H4 (cell line): ENCODE measurements around the gene DNAJB14. TPM values are rescaled to one million over a fixed set of nuclear protein-coding genes. Genes with fewer than 3 reads are reported as not detected.
"Not testable (repeated sequence)": the region's sequence is repeated elsewhere in the genome, so short reads cannot be mapped to it uniquely, and the experiment has no call there.

ENCODE experiments used
- DNase-seq: peaks from one replicate; pipeline ENCODE4 v3.0.0-alpha.2; 2015; ENCODE audit warnings: low spot score
- total RNA-seq: library from RNA; depleted of rRNA; stranded (reverse); fragments of >200 nt; shearing (Covaris generic); gene quantifications from 2 replicates; pipeline ENCODE4 v1.2.3, GENCODE V29; 2014; rRNA removed

The DNAJB14 gene
- total RNA-seq: 32.6 and 62.2 TPM in 2 replicates

DNA sequence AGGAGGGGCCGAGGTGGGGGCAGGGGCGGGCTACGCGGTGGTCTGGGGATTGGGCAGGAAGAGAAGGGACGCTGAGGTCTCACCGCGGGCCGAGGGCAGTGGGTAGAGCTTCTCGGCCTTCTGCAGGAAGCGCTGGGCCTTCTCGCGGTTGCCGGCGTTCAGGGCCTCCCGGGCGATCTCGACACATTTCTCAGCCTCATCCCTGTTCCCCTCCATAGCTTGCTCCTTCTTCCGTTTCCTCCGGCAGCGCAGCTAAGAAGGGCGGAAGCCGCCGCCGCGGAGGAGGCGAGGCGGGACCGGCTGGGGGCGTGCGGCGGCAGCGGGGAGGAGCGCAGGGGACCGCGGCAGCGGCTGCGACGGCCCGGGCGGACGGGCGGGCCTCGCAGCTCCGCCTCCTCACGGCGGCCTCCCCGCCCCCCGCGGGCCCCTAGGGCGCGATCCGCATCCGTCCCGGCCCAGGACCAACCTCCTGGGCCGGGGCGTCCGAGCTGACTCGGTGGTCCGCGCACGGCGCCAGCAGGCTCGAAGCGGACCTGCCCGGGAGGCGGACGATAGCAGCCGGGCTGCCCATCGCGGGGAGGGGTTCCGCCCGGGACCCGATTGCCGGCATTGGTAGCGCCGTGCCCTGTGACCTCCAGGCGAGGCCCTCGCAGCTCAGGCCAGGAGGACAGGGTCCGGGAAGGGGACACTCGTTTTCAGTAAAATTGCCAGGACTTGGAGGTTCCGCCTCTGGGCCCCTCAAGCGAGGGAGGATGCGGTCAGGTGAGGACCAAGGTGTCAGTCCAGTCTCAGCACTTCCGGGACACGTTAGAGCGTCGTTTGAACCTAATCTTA is at the start of gene DNAJB14:
Gene DNAJB14 (minus strand): TSS at position 263 of the 834 bp plus-strand sequence. CDS start 47 bp downstream, at position 216.
- peak; percentile 58 for DNase-seq

GRCh38 chr4:99991741-99992140 is 45.3 kb upstream of the DNAJB14 start:
- no peak for DNase-seq

- no peak for DNase-seq
Observed at GRCh38 chr4:99987681-99988080, 41.3 kb upstream of the DNAJB14 start.

DNA sequence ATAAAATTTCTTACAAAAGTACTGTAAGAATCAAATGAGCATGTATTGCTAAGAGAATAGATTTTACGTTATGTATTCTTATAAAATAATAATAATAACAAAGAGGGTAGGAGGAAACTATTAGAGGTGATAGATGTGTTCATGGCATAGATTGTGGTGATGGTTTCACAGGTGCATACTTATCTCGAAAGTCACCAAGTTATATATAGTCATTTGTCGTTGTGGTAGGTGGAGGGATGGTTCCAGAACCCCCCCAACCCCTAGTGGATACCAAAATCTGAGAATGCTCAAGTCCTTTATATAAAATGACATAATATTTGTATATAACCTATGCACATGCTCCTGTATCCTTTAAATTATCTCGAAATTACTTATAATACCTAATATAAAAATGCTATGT is 40.4 kb upstream of the DNAJB14 start:
- DNase-seq: no peak

GRCh38 chr4:99983289-99983943 is 37.0 kb upstream of the DNAJB14 start:
- DNase-seq: no peak

DNA sequence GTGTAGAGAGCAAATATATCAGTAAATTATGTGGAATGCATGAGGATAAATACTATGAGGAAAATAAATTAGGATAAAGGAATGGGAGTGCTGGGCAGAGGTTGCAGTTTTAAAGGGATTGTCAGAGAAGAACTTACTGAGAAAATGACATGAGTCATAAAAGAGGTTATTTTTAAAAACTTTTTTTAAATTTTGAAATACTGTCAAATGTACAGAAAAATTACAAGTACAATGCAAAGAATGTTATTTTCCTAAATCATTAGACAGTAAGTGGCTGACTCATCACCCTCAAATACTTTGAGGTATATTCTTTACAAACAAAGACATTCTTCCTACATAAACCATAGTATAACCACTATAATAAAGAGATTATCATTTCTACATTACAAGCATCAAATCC is 33.5 kb upstream of the DNAJB14 start:
- DNase-seq: no peak

- no peak for DNase-seq
Observed at GRCh38 chr4:99971453-99972111, 25.2 kb upstream of the DNAJB14 start.

DNA sequence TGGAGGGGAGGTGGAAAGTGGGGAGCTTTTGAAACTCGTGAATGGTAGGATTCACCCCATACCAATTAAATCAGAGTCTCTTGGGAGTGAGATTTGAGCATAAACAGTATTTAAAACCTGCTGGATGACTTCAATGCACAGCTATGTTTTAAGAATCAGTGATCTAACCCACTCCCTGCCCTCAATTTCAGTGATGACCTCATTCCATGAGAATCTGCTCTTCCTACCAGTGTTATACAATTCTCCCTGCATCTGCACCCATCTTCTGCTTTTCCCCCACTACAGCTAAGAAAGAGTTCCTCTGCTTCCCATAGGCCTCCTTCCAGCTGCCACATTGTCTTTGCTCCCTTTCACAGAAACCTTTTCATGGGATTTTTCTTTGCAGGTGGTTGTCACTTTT is 21.9 kb upstream of the DNAJB14 start:
- peak; percentile 42 for DNase-seq

GRCh38 chr4:99966692-99967091 is 20.3 kb upstream of the DNAJB14 start:
- no peak for DNase-seq

DNA sequence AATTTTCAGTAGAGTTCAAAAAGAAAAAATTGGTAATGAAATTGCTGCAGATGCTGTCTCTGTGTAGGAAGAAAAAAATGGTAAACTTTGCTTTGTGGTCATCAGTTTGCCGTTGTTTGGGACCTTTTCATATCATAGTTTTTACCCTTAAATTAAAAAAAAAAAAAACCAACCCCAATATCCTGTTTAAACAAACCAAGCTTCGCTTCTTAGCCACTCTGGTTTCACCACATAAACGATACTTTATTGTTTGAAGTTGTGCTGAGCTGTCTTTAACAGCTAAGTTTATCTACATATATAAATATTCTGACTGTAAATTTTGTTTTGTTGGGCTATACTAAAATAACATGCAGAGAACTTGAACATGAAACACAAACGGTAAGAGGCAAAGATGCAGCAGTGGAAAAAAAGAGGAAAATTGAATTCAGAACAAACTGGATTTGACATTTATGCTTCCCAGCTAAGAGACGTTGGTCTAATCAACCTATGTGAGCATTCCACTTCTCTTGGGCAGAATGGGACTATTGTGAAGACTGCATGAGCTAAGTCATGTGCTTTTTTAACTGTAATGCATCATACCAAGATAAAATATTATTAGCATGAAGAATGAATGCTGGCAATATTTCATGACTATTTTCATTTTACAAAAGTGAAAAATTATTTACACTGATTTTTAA is 19.4 kb upstream of the DNAJB14 start:
- no peak for DNase-seq

DNA sequence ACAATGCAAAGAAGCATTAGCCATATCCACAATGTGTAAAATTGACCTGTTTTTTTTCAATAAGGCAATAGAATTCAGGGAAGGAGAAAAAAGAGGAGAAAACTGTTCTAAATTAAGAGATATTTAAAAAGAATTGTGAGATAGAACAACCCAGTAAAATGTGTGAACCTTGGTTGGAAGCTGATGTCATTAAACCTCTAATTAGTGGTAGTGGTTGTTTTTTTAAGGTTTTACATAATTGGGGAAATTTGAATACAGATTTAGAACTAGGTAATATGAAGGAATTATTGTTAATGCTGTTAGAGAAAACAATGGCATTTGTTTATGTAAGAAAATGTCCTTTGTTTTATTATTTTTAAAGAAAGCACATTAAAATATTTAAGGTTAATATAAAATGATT is 18.8 kb upstream of the DNAJB14 start:
- DNase-seq: no peak

DNA sequence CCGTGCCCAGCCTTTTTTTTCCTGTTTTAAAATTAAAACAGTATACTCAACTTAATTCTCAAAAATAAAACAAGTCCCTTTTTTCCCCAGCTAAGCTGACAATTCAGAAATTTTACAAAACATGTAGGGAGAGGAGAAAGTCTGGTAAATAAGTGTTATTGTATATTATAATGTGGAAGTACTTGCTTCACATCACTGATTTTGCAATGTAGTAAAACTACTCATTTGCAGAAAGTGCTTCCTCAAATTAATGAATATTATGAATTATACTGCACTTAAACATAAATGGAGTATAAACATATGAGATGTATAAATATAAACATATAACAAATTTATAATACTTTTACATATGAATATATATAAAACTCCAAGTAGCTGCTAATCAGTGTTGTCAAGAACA is 15.3 kb upstream of the DNAJB14 start:
- DNase-seq: no peak

GRCh38 chr4:99960648-99961047 is 14.2 kb upstream of the DNAJB14 start:
- DNase-seq: no peak

DNA sequence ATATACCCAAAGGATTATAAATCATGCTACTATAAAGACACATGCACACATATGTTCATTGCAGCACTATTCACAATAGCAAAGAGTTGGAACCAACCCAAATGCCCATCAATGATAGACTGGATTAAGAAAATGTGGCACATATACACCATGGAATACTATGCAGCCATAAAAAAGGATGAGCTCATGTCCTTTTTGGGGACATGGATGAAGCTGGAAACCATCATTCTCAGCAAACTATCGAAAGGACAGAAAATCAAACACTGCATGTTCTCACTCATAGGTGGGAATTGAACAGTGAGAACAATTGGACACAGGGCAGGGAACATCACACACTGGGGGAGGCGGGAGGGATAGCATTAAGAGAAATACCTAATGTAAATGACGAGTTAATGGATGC is 11.8 kb upstream of the DNAJB14 start:
- DNase-seq: not testable (repeated sequence)

DNA sequence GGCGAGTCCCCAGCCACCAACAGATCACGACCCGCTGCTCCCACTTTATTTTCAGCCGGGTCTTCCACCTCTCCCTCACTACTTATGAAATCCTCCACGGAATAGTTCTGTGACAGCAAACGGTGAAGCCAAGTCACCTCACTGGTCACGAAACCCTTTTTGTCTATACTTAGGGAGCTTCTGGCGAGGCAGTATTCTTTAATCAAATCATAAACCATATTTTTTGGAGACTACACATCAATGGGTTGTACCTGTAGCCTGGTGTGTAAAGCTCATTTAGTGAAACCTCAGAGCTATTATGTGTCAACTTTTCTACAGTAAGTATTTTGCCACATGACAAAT is 4.5 kb upstream of the DNAJB14 start:
- no peak for DNase-seq

GRCh38 chr4:99949999-99950912 is 3.8 kb upstream of the DNAJB14 start, which contains the start of gene H2AZ1:
H2AZ1 (minus strand) TSS chr4:99950275; CDS start chr4:99950170, 105 bp downstream.
- DNase-seq: peak; percentile 98

- DNase-seq: peak; percentile 95
Observed at GRCh38 chr4:99949034-99949998, 2.9 kb upstream of the DNAJB14 start.

DNA sequence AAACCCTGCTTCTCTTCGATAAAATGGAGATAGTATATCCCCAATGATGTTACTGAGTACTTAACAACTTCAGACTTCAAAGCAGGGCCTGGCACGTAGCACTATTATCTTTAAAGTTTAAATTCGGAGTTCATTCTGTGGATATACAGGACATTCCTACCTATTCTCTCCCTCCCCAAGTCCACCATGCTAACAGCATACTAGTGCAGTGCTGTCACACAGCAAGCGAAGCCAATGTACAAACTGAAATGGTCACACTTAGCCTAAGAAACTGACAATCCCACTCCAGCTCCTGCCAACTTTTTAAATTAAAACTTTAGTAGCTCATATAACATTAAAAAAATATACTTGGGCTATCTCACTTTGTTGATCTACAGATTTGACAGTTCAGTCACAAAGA is 1.2 kb upstream of the DNAJB14 start:
- DNase-seq: no peak

DNA sequence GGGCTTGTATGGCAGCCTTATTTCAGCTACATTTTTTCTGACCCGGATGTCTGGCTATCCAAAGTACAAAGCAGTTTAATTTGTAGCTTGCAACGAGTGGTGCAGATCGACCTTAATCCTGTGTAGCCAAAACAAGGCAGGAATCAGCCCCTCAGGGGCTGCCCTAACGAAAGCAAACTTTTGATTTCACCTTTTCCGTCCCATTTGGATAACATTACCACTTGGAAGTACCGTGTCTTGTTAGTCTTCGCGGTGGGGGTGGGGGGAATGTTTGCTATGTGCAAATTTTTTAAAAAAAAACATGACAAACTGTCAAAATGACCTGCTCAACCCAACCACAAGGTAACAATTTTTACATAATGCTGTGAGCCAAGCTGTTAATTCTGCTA is 766 bp upstream of the DNAJB14 start:
- no peak for DNase-seq
